TTC549 (cell line): Measurements from ENCODE around the gene LRRC56.

ENCODE experiments used
- FAIRE-seq: peaks from 2 replicates; lab custom pipeline; 2012; peaks lifted over from hg19 to GRCh38; lab: Jason Lieb, UNC

Gene LRRC56

GRCh38 chr11:540583-541432 lies 3.5 kb downstream of the LRRC56 start:
- FAIRE-seq = no peak

DNA sequence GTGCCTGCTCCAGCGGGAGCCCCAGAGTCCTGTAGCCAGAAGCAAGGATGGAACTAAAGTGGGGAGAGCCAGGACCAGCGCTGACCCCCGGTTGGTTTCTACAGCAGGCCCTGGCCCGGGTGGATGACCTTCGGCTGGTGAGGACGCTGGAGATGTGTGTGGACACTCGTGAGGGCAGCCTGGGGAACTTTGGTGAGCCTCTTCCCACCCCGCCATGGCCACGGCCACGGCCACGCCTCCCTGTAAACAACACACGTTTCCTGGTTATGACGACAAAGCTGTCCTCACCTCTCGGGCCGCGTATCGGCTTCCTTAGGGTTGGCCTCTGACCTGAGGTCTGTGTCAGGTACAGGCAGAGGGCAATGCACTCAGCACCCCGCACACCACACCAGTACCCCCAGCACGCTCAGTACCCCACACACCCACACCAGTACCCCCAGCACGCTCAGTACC lies 4.1 kb downstream of the LRRC56 start:
- FAIRE-seq = no peak

DNA sequence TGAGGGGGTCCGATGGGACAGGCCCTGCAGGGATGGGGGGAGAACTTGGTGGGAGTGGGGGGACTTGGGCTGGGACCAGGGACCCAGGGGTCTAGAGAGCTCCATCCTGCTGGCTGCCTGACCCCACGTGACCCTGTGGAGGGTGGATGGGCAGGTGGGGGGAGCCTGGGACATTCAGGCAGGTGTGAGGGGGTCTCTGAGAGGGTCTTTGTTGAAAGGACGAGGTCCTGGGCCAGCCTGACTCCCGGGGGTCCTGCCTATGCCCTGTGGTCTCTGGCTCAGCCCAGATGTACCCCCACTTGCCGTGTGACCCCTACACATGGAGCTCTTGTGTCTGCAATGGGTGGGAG lies 7.5 kb downstream of the LRRC56 start:
- no peak for FAIRE-seq

DNA sequence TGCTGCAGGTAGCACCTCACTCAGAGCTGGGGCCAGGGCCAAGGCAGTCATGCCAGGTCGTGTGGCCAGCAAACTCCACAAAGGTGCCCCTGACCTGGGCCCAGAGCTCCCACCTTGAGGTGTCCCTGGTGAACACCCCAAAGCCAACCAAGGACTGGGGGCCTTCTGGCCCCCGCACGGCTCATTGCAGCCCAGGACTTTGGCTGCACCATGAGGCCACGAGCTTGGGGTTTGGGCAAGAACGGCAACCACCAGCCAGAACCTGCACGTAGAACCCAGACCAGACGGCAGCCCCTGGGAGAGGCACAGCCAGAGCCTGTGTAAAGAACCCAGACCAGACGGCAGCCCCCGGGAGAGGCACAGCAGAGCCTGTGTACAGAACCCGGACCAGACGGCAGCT lies 7.8 kb downstream of the LRRC56 start:
- no peak for FAIRE-seq

GRCh38 chr11:548700-549603 lies 11.6 kb downstream of the LRRC56 start:
- no peak for FAIRE-seq

GRCh38 chr11:550021-550745 lies 12.9 kb downstream of the LRRC56 start:
- no peak for FAIRE-seq

DNA sequence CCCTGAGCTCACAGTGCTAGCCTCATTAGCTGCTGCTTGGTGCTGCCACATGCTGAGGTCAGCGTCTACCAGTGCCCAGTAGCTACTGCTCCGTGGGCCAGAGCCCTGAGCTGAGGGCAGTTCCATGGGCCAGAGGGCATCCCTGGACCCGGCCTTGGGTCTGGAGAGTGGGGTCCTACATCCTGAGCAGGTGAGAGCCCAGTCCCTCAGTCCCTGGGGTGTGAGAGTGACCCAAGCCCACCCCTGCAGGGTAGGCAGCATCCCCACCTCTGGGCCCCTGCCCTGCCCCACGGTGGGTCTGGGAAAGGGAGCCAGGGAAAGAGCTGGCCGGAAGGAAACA lies 13.4 kb downstream of the LRRC56 start:
- no peak for FAIRE-seq

DNA sequence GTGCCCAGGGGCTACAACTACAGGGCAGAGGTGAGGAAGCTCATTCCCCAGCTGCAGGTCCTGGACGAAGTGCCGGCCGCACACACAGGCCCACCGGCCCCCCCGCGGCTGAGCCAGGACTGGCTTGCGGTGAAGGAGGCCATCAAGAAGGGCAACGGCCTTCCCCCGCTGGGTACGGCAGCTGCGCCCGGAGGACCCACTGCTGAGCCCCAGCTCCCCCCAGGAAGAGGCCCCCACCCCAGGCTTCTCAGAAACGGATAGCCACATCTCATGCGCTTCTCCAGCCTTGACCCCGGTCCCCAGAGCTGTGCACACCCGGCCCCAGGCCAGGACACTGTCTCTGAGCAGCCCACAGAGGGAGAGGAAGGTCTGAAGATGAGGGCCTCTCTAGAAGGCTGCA lies 13.8 kb downstream of the LRRC56 start:
- FAIRE-seq = no peak

DNA sequence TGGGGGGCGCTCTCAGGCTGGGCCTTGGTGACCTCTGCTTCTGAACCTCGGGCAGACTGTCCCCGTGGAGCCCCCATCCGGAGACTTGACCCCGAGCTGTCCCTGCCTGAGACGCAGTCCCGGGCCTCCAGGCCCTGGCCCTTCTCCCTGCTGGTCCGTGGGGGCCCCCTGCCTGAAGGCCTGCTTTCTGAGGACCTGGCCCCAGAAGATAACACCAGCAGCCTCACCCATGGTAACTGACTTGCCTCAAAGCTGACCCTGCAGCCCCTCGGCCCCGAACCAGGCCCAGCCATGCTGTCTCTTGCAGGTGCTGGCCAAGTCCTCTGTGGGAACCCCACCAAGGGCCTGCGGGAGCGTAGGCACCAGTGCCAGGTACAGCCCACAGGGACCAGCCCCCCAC lies 14.3 kb downstream of the LRRC56 start:
- no peak for FAIRE-seq

DNA sequence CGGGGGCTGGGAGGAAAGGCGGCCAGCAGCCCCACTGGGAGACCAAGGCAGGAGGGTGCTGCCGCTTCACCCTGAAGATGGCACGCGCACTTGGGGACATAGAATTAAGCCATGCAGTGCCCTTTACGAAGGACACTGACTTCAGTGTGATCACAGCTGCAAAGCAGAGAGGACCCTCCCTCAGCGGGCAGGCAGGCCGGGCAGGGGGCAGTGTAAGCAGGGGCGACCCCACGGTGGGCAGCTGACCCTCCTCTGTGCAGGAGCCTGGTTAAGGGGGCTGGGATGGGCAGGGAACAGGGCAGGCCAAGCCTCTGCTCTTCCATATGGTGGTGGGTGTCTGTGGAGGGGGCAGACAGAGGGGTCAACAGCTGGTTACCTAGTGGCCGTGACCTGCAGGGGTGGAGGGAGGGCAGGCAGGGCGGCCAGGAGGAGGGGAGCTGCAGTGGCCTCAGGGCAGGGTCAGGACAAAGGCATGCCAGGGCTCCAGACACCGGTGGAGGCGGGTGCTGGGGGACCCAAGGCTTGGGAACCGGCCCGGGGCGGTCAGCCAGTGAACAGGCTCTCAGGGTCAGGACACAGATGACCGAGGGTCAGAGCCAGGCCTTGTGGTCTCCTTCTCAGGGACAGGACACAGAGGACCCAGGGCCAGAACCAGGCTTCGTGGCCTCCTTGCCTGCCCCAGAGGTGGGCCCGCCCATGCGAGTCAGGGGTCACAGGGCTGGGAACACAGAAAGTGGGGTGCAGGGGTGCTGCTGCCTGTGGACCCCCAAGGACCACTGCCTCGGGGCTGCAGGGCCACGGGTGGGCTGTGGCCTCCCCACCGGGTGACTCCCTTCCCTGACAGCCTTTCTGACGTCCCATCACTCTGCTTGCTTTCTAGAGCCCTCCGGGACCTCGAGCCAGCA lies 16.0 kb downstream of the LRRC56 start:
- FAIRE-seq = no peak

- FAIRE-seq = no peak
Observed at GRCh38 chr11:553988-554340, 16.6 kb downstream of the LRRC56 start.

DNA sequence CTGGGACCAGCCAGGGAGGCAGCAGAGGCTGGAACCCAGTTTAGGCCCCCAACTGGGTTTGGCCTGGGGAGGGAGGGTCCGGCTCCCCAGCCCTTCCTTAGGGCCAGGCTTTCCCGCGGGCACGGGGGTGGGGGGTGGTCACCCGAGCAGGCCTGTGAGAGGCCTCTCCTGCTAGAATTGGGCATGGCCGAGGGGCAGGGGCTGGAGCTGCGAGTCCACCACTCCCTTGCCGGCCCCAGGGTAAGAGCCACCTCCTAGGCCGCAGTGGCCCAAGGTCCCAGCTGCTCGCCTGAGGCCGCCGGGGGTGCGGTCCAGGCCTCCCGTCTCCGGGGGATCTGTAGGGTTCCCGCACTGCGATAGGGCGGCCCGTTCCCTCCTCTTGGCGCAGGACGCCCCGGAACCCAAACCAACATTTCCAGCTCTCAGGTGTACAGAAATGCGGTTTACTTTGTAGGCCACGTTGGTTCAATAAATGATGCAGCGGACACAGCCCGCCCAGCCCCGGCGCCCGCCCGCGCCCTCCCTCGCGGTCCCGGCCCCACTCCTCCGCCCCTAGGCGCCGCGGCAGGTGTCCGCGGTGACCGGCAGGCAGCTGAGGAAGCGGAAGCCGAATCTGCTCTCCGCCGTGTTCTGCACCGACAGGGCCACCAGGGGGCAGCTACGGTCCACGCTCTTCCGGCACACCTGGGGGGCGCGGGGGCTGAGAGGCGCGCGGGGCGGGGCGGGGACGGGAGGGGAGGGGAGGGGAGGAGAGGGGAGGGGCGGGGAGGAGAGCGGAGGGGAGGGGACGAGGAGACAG lies 17.3 kb downstream of the LRRC56 start:
- FAIRE-seq = no peak

DNA sequence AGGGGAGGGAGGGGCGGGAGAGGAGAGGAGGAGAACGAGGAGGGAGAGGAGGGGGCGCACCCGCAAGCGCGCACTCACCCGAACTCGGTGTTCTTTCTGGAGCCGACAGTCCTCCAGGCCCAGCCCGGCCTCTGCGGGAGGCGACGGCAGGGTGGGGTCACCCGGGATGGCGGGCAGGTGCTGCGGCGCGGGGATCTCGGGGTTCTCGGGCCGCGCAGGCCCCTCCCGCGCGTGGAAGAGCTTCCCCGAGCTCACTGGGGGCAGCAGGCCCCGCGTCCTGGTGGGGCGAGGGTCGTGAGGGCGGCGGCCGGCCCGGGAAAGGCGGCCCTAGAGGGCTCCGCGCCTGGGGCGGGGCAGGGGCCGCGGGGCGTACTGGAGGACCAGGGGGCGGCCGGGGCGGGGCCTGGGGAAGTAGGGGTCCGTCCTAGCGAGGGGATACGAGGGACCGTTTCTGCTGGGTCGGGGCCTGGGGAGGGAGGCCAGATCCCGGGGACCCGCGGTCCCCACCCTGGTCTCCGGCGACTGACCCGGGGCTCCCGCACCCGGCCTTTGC lies 18.0 kb downstream of the LRRC56 start:
- FAIRE-seq = no peak

DNA sequence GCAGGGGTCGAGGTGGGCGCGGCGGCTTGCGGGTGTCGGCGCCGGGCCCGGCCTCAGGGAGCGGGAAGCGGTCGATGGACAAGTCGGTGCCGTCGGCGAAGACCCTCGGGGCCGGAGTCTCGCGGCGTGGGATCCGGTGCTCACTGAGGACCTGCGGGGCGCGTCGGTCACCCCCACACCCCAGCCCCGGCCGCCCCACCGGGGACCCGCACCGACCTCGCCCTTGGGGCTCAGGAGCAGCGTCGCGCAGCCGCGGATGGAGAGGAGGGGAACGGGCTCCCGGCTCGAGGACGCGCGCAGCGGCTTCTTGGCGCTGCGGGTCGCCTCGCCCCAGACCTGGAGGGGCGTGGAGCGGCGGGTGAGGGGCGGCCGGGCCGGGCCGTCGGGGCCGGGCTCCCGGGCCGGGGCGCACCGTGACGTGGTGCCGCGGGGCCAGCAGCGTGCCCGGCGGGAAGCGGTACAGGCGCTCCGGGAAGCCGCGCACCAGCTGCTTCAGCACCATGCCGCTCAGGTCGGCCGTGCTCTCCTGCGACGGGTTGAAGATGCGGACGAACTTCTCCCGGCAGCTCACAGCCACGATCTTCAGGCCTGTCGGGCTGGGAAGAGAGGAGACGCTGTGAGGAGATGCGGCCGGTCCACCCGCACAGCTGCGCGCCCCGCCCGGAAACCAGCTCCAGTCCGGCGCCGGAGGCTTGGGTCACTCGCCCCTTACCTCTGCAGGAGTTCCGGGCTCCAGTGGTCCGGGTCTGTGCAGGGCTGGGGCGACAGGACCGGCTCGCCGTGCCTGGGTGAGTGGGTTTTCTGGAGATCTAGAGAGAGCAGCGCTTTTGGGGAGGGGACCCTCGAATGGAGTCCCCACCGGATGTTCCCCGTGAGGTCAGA lies 18.7 kb downstream of the LRRC56 start:
- no peak for FAIRE-seq

GRCh38 chr11:556662-557256 lies 19.4 kb downstream of the LRRC56 start:
- no peak for FAIRE-seq

GRCh38 chr11:557328-558132 lies 20.2 kb downstream of the LRRC56 start:
- FAIRE-seq = no peak

GRCh38 chr11:558503-558902 lies 21.2 kb downstream of the LRRC56 start:
- FAIRE-seq = no peak

- FAIRE-seq = no peak
Observed at GRCh38 chr11:559020-559620, 21.8 kb downstream of the LRRC56 start.
